T-helper 22 cell (primary cell): Measurements from ENCODE around the gene DOCK1.
"Not testable (repeated sequence)": the region's sequence is repeated elsewhere in the genome, so short reads cannot be mapped to it uniquely, and the experiment has no call there.

ENCODE experiments used
- DNase-seq: peaks from one replicate; pipeline ENCODE4 v3.0.0-alpha.2; 2020; ENCODE audit warnings: low read depth

The DOCK1 gene

GRCh38 chr10:127279334-127279774 lies 374.1 kb downstream of the DOCK1 start:
- no peak for DNase-seq

- no peak for DNase-seq
Observed at GRCh38 chr10:127280446-127280845, 375.2 kb downstream of the DOCK1 start.

- DNase-seq = no peak
Observed at GRCh38 chr10:127283017-127283416, 377.8 kb downstream of the DOCK1 start.

- DNase-seq = no peak
Observed at GRCh38 chr10:127283576-127283975, 378.3 kb downstream of the DOCK1 start.

DNA sequence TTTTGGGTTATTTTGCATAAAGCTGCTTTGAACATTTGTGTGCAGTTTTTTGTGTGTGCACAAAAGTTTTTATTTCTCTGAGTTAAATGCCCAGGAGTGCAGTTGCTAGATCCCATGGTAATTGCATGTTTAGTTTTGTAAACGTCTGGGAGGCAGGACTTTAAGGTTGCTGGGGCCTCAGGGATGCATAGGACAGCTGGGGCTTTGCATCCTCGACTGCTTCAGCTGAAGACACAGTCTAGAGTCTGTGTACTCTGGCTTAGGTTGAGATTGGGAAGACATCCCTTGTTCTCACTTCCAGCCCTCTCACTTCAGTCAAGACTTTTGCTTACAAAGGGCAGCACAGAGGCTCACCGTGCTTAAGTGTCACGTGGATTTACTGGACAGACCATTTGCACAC lies 385.6 kb downstream of the DOCK1 start:
- DNase-seq = no peak

GRCh38 chr10:127291329-127291728 lies 386.1 kb downstream of the DOCK1 start:
- DNase-seq = no peak

GRCh38 chr10:127292888-127293287 lies 387.7 kb downstream of the DOCK1 start:
- no peak for DNase-seq

GRCh38 chr10:127293640-127294039 lies 388.4 kb downstream of the DOCK1 start:
- DNase-seq = peak; percentile 15

GRCh38 chr10:127296696-127297095 lies 391.5 kb downstream of the DOCK1 start:
- DNase-seq = no peak

DNA sequence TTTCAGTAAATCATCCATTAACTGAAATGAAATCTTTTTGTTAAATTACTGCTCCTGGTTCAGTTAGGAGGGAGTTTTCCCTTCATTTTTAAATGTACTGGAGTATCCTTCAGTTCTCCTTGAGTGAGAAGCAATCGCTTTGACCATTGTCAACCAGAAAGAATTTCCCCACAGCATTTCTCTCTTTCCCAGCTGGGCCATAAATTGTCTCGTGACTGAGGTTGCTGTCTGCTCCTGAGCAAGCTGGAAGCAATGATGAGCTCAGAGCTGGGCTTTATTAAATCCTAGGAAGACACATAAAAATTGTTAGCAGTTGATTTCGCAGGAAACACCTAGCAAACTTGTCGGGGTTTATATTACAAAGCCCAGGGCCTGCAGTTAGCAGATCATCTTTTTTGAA lies 393.2 kb downstream of the DOCK1 start:
- DNase-seq = no peak

- DNase-seq = not testable (repeated sequence)
Observed at GRCh38 chr10:127299192-127299591, 394.0 kb downstream of the DOCK1 start.

DNA sequence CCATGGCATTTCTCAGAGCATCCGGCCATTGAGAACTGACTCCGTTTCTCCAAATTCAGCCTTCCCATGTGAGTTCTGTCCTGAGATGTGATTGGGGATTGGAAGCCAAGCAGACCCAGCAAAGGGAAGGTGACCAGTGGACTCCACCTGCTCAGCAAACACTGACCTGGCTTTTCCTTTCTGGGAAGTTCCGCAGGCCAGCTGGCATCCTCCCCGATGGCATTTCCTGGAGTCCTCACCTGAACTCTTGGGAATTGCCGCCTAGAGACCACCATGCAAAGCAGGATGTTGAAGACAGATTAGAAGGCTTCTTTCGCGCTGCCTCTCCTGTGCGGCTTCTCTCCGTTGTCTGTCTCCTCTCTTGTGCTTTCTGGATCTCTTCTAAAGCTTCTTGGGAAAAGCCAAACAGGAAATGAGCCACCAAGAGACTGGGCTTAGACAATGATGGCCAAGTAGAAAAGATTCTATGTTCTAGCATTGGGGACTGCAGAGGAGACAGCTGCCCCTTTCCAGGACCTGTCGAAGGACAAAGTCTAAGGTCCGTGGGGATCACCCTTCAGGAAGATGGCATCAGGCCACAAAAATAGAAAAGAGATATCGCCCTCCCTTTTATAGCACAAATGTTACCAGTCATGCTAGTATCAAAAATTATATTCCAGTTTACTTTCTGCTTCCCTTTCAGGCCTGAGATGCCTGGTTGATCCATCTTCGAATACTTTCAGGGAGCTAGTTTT lies 394.9 kb downstream of the DOCK1 start:
- no peak for DNase-seq

DNA sequence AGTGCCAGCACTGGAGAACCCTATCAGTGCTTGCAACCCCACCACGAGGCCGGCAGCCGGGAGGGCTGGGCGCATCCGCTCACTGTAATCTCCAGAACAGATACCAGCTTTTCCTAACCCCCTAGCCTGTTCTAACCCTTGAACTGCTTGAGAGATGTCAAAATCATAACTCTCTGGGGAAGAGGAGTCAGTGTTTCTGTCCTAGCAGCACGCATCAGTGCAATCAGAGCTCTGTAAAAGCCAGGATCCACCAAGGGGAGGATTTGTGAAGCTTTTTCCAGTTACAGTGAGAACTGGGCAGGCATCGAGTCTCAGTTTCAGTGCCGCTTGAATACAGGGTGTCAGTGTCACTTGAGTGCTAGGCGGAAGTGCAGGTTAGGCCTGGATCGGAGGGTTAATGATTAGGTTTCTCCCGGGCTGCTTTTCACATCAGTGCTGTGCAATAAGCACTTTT lies 395.7 kb downstream of the DOCK1 start:
- no peak for DNase-seq

DNA sequence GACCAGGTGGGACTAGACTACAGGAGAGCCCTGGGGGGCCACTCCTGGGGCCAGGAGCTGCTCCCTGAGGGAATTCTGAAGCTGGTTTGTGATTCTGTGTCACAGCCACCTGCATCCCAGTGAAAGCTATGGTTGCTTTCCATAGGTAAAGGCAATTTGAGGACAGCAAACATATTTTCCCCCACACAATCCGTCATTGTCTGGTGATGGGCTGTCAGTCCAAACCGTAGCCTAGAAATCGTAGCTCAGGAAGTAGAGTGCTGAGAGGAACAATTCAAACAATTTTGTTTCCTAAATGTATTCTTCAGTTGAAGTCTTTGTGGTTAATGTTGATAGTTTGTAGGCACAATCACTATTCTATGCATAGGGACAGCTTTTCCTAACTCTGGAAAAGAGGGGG lies 397.1 kb downstream of the DOCK1 start:
- DNase-seq = no peak

DNA sequence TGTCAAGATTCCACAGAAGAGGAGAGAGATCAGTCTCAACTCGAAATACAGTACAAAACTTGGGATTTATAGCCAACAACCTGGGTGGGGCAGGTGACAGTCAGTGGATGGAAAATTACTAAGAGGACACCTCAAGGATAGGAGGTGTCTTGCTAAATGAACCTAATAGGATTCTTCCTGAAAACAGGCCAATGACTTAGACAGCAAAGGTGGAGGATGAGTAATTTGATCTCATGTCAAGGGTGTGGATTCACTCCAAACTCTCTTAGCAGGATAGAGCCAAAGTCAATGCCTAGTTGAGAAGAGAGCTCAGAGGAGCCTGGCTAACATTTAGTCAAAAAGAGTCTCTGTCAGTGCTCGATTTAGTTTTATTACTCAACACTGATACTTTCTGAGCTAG lies 397.9 kb downstream of the DOCK1 start:
- DNase-seq = no peak

DNA sequence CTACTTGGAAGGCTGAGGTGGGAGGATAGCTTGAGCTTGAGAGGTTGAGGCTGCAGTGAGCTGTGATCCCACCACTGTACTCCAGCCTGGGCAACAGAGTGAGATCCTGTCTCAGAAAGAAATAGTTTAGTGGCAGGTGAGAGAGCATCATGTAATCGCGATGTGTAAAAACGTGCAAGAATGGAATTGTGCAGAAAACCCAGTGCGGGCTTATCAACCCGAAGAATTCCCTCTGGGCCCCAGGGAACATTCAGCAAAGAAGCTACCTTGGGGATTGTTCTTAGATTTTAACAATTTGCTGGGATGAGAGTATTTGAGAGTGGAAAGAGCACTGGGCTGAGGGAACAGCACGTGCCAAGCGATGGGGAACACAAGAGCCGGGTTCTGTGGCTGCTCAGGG lies 398.5 kb downstream of the DOCK1 start:
- DNase-seq = no peak

GRCh38 chr10:127306479-127306878 lies 401.3 kb downstream of the DOCK1 start:
- no peak for DNase-seq

GRCh38 chr10:127307338-127307737 lies 402.1 kb downstream of the DOCK1 start:
- no peak for DNase-seq

- DNase-seq = no peak
Observed at GRCh38 chr10:127308031-127308430, 402.8 kb downstream of the DOCK1 start.

DNA sequence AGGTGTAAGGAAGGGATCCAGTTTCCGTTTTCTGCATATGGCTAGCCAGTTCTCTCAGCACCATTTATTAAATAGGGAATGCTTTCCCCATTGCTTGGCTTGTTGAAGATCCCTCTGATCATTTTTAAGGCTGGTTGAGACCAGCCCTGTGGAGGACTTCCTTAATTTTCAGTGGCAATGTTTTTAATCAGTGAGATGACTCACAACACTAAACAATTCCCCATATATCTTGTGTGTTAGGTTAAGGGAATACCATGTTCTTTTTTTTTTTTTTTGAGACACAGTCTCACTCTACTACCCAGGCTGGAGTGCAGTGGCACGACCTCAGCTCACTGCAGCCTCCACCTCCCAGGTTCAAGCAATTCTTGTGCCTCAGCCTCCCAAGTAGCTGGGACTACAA lies 404.4 kb downstream of the DOCK1 start:
- DNase-seq = not testable (repeated sequence)

- DNase-seq = no peak
Observed at GRCh38 chr10:127310430-127310829, 405.2 kb downstream of the DOCK1 start.

DNA sequence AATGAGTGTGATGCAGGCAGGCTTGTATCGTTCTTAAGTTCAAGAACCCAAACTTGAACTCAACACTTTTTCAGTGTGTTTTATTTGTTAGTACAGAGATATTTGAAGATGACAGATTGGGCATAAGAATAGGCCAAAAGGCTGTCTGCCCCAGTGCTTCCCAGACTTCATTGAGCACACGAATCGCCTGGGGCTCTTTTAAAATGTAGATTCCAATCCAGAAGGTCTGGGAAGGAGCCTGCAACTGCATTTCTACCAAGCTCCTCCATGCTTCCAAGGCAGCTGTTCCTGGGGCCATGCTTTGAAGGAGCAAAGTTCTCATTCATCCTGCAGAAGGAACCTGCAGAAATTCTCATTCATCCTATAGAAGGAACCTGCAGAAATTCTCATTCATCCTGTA lies 405.7 kb downstream of the DOCK1 start:
- no peak for DNase-seq

DNA sequence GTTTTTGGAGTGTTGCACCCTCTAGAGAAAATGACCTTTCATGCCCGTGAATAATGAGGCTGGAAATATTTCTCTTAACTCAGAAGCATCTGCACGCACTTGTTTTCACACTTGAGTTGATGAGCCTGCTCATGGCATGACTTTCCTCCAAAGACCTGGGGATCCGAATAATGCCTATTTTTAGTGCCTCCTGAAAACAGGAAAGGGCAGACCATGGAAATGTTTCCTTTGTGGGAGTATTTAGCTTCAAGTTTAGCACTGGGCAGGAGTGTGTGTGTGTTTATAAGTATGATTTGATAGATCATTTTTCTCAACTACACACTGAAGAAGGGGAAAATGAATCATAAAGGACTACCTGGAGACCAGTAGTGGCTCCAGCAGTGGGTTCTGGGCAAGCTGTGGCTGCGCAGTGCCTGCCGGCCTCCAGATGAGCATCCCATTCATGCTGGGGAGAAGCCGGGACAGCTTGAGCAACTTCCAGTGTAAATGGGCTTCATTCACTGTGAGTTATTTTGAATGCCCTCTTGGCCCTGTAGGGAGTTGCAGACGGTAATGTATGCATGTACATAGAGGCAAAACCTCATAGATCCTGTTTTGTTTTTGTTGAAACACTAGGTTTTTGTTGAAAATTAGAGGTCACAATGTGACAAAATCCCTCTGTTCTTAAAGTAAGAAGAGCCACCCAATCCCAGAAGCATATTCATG lies 408.9 kb downstream of the DOCK1 start:
- no peak for DNase-seq

DNA sequence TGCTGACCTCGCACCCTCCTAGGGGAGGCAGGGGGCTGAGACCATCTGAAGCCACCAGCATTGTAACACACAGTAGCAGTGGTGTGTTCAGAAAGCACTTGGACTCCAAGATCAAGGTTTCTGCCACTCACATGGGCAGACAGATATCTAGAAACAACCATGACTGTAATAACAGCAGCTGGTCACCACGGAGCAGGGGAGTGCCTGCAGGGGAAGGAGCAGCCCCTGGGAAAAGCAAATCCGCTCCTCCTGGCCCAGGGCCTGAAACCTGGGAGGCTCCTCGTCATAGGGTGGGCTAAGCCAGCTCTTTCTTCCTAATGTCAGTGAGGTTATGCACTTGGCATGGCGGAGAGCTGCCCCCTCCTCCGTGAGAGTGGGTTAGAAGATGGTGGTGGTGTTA lies 409.6 kb downstream of the DOCK1 start:
- no peak for DNase-seq
